PC-3 (cell line): ENCODE measurements around the gene DICER1.

Experiments used
- EZH2 ChIP-seq: fragments of 300-600 bp; sonication (generic); IDR thresholded peaks from one replicate; pipeline ENCODE4 v1.6.1; 2017; ENCODE audit warnings: antibody characterized with exemption, mild to moderate bottlenecking, low read length; ENCODE audit not compliant: unreplicated experiment
- EZH2phosphoT487 ChIP-seq: fragments of 300-600 bp; sonication (generic); IDR thresholded peaks from 2 replicates; pipeline ENCODE4 v1.6.1; 2018; ENCODE audit warnings: mild to moderate bottlenecking, antibody characterized with exemption, low read length, borderline replicate concordance
- TF ChIP-seq, protein P1 (sequence below): fragments of 300-600 bp; sonication (generic); conservative IDR thresholded peaks from 2 replicates; pipeline ENCODE4 v1.5.1; 2017; ENCODE audit warnings: antibody characterized with exemption, low read depth, mild to moderate bottlenecking, low read length

DNA sequence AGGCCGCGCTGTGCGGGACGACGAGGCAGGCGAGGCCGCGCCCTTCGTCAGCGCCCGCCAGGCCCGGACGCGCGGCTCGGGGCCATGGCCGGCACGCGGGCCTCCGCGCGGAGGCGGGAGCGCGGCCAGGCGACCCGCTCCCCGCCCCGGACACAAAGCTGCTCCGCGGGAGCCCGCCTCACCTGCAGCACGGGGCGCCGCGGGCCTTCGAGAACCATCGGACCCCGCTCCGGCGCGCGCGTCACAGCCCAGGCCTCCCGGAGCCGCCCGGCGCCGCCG, 342 bp downstream of the DICER1 start:
- TF ChIP-seq, protein P1, sequence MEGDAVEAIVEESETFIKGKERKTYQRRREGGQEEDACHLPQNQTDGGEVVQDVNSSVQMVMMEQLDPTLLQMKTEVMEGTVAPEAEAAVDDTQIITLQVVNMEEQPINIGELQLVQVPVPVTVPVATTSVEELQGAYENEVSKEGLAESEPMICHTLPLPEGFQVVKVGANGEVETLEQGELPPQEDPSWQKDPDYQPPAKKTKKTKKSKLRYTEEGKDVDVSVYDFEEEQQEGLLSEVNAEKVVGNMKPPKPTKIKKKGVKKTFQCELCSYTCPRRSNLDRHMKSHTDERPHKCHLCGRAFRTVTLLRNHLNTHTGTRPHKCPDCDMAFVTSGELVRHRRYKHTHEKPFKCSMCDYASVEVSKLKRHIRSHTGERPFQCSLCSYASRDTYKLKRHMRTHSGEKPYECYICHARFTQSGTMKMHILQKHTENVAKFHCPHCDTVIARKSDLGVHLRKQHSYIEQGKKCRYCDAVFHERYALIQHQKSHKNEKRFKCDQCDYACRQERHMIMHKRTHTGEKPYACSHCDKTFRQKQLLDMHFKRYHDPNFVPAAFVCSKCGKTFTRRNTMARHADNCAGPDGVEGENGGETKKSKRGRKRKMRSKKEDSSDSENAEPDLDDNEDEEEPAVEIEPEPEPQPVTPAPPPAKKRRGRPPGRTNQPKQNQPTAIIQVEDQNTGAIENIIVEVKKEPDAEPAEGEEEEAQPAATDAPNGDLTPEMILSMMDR: no peak
- no peak for TF ChIP-seq EZH2
- no peak for TF ChIP-seq EZH2phosphoT487
